ENCODE measurements around the gene GALP. TPM values are rescaled to one million over a fixed set of nuclear protein-coding genes. Genes with fewer than 3 reads are reported as not detected.

The GALP gene
- total and polyA plus RNA-seq, 4 donors, result 0.08 to 0.63 TPM; not detected in 2

DNA sequence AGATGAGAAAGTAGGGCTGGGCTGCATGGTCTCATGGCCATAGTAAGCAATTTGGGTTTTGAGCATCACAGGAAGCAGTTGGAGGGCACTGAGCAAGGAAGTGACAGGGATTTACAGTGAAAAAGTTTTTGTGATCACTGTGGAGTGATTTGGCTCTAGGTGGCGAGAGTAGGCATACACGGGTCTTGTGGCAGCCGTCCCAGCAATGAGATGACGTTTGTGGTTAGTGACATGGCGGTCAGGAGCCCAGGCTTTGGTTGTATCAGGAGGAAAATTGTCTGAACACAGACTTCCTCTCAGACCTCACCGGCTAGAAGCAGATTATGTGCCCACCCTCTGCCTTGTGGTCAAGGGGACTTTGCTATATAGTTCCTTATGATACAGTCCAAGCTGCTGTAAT lies 31.4 kb upstream of the GALP start:
- no peaks in the 10 kb centered on the region for H3K27me3 ChIP-seq (ENCODE audit: control insufficient read depth in 4 of 4, insufficient read depth in 4 of 4, low read length in 3 of 4)
- H3K27ac ChIP-seq (ENCODE audit: low read depth in 1 of 2, low read length in 2 of 2), result peak overlapping the region in 1 of 2 donors; percentile 55
- WGBS, result 56% methylated on average over 6 of the region's 6 CpGs
- no peaks in the 10 kb centered on the region for H3K9me3 ChIP-seq (ENCODE audit: control insufficient read depth in 4 of 4, low read length in 3 of 4)
- peaks cover 11 to 58% (median 48%) of the 10 kb centered on the region in 4 donors for H3K4me1 ChIP-seq (ENCODE audit: control insufficient read depth in 4 of 4, insufficient read depth in 4 of 4, low read length in 3 of 4)
- TF ChIP-seq, protein P1, sequence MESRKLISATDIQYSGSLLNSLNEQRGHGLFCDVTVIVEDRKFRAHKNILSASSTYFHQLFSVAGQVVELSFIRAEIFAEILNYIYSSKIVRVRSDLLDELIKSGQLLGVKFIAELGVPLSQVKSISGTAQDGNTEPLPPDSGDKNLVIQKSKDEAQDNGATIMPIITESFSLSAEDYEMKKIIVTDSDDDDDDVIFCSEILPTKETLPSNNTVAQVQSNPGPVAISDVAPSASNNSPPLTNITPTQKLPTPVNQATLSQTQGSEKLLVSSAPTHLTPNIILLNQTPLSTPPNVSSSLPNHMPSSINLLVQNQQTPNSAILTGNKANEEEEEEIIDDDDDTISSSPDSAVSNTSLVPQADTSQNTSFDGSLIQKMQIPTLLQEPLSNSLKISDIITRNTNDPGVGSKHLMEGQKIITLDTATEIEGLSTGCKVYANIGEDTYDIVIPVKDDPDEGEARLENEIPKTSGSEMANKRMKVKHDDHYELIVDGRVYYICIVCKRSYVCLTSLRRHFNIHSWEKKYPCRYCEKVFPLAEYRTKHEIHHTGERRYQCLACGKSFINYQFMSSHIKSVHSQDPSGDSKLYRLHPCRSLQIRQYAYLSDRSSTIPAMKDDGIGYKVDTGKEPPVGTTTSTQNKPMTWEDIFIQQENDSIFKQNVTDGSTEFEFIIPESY (IDR thresholded peaks at IDR 0.05), result no peak
- no peak for TF ChIP-seq NR2F2 (IDR thresholded peaks at IDR 0.05)
- no peak overlapping the region for H3K4me3 ChIP-seq (ENCODE audit: low read depth in 1 of 3, low read length in 3 of 3)
- DNase-seq (ENCODE audit: low spot score), result no peak
- H3K36me3 ChIP-seq (ENCODE audit: control insufficient read depth in 4 of 4, insufficient read depth in 3 of 4, low read depth in 1 of 4, low read length in 3 of 4), result peaks cover 5 to 14% (median 10%) of the 10 kb centered on the region in 4 donors
- no peak overlapping the region for H3K9ac ChIP-seq (ENCODE audit: low read depth in 1 of 2, low read length in 2 of 2)

DNA sequence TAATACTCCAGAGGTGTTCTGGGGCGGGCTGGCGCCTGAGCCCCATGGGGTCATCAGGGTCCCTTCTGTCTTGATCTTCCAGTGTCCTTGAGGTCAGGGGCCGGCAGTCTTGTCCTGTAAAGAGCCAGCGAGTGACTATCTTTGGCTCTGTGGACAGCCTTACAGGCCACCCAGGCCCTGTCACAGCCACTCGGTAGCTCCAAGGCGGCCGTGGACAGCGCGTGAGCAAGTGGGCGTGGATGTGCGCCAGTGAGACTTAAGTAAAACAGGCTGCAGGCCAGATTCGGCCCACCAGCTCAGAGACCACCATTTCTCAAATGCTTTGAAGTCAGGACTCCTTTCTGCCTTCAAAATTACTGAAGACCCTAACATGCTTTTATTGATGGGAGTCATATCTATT lies 31.0 kb upstream of the GALP start:
- TF ChIP-seq HNF4A (conservative IDR thresholded peaks at IDR 0.05) (no peak), EGR1 (IDR thresholded peaks at IDR 0.05; ENCODE audit: low read depth in 2 of 2) (no peak), RAD21 (IDR thresholded peaks at IDR 0.05) (no peak), HNF4G (IDR thresholded peaks at IDR 0.05) (no peak), YY1 (IDR thresholded peaks at IDR 0.05) (no peak), FOXA1 (IDR thresholded peaks at IDR 0.05) (no peak)

DNA sequence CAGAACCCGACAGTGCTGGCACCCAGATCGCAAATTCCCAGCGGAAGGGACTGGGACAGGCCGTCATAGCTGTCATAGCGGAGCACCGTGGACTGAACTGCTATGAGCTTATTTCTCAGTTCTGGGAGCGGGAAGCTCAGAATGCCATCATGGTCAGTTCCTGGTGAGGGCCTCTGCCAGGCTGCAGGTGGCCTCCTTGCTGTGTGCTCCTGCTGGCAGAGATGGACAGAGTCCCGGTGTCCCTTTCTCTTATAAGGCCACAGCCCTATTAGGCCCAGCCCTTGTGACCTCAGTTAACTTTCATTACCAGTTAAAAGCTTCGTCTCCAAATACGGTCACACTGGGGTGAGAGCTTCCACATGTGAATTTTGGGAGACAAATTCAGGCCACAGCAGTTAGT lies 30.1 kb upstream of the GALP start:
- Histone ChIP-seq H3K36me3 (ENCODE audit: control insufficient read depth in 4 of 4, insufficient read depth in 3 of 4, low read depth in 1 of 4, low read length in 3 of 4) (peaks cover 5 to 14% (median 10%) of the 10 kb centered on the region in 4 donors), H3K4me1 (ENCODE audit: control insufficient read depth in 4 of 4, insufficient read depth in 4 of 4, low read length in 3 of 4) (peaks cover 10 to 47% (median 40%) of the 10 kb centered on the region in 4 donors), H3K9me3 (ENCODE audit: control insufficient read depth in 4 of 4, low read length in 3 of 4) (no peaks in the 10 kb centered on the region), H3K27ac (ENCODE audit: low read depth in 1 of 2, low read length in 2 of 2) (peak overlapping the region in 1 of 2 donors; percentile 22), H3K9ac (ENCODE audit: low read depth in 1 of 2, low read length in 2 of 2) (peak overlapping the region in 1 of 2 donors; percentile 31), H3K4me3 (ENCODE audit: low read depth in 1 of 3, low read length in 3 of 3) (no peak overlapping the region), H3K27me3 (ENCODE audit: control insufficient read depth in 4 of 4, insufficient read depth in 4 of 4, low read length in 3 of 4) (no peaks in the 10 kb centered on the region)
- no peak for DNase-seq (ENCODE audit: low spot score)
- TF ChIP-seq, protein P1 (IDR thresholded peaks at IDR 0.05), result no peak
- TF ChIP-seq RXRA (IDR thresholded peaks at IDR 0.05), result peak; percentile 39
- TF ChIP-seq FOXA1 (IDR thresholded peaks at IDR 0.05), result no peak
- TF ChIP-seq SP1 (IDR thresholded peaks at IDR 0.05), result no peak
- peak in 1 of 2 donors; percentile 15 for TF ChIP-seq RAD21 (IDR thresholded peaks at IDR 0.05)
- WGBS, result 62% methylated on average over 10 of the region's 10 CpGs

More for the DNA sequence above, 31.0 kb upstream of the GALP start:
- Histone ChIP-seq H3K9me3 (ENCODE audit: control insufficient read depth in 4 of 4, low read length in 3 of 4) (no peaks in the 10 kb centered on the region), H3K4me3 (ENCODE audit: low read depth in 1 of 3, low read length in 3 of 3) (no peak overlapping the region), H3K27me3 (ENCODE audit: control insufficient read depth in 4 of 4, insufficient read depth in 4 of 4, low read length in 3 of 4) (no peaks in the 10 kb centered on the region), H3K27ac (ENCODE audit: low read depth in 1 of 2, low read length in 2 of 2) (peak overlapping the region in 1 of 2 donors; percentile 55), H3K4me1 (ENCODE audit: control insufficient read depth in 4 of 4, insufficient read depth in 4 of 4, low read length in 3 of 4) (peaks cover 11 to 55% (median 46%) of the 10 kb centered on the region in 4 donors), H3K9ac (ENCODE audit: low read depth in 1 of 2, low read length in 2 of 2) (no peak overlapping the region), H3K36me3 (ENCODE audit: control insufficient read depth in 4 of 4, insufficient read depth in 3 of 4, low read depth in 1 of 4, low read length in 3 of 4) (peaks cover 5 to 14% (median 10%) of the 10 kb centered on the region in 4 donors)
- 94% methylated on average over 12 of the region's 12 CpGs for WGBS
- DNase-seq (ENCODE audit: low spot score), result no peak
